Measurements from ENCODE around the gene GLS. TPM values are rescaled to one million over a fixed set of nuclear protein-coding genes. Genes with fewer than 3 reads are reported as not detected.

The GLS gene
- total RNA-seq, 1 donor from 2014 or later, result 185 TPM

DNA sequence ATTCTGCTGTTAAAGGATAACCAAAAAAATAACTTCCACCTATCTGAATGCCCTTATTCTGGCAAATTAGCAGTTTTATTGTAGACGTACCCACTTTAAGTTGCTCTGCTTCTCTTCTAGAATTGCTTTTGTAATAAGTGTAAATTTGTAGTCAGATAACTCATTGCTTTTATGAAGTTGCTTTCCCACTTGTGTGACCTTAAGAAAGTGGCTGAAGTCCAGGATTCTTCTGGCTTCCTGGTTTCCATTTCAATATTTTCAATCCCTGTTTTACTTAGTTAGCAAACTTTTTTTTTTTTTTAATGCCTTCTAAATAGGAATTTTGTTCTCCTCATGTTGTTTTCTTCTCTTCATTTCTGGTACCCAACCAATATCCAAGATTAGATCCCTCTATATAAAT lies 59.8 kb downstream of the GLS start:
- H3K27me3 Mint-ChIP-seq (ENCODE audit: low read depth), result no peaks in the 10 kb centered on the region
- H3K27ac Mint-ChIP-seq, result no peak overlapping the region
- peaks cover 1% of the 10 kb centered on the region for H3K36me3 Mint-ChIP-seq
- H3K4me1 Mint-ChIP-seq, result peaks cover 24% of the 10 kb centered on the region
- DNase-seq (ENCODE audit: low spot score in 2 of 2, unreplicated experiment in 2 of 2), result no peak
- TF ChIP-seq, protein P1, sequence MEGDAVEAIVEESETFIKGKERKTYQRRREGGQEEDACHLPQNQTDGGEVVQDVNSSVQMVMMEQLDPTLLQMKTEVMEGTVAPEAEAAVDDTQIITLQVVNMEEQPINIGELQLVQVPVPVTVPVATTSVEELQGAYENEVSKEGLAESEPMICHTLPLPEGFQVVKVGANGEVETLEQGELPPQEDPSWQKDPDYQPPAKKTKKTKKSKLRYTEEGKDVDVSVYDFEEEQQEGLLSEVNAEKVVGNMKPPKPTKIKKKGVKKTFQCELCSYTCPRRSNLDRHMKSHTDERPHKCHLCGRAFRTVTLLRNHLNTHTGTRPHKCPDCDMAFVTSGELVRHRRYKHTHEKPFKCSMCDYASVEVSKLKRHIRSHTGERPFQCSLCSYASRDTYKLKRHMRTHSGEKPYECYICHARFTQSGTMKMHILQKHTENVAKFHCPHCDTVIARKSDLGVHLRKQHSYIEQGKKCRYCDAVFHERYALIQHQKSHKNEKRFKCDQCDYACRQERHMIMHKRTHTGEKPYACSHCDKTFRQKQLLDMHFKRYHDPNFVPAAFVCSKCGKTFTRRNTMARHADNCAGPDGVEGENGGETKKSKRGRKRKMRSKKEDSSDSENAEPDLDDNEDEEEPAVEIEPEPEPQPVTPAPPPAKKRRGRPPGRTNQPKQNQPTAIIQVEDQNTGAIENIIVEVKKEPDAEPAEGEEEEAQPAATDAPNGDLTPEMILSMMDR (IDR thresholded peaks at IDR 0.05; ENCODE audit: unreplicated experiment), result no peak
- no peaks in the 10 kb centered on the region for H3K9me3 Mint-ChIP-seq
- H3K4me3 Mint-ChIP-seq, result no peak overlapping the region

DNA sequence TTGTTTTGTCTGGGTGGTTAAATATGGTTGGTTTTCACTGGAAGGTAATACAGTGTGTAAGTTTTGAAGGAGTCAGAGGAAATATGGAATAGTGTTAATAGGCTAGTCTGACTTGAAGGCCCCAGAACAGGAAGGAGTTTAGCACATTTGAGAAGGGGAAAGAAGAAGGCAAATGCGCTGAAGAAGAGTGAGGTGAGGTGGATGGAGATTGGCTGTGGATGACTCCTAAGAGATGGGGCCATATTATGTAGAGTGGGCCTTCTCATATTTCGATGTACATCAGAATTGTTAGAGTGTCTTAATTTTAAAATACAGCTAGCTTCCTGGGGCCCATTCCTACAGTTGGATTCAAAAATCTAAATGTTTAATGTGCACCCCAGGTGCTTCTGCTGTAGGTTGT lies 61.0 kb downstream of the GLS start:
- Mint-ChIP-seq H3K9me3 (no peaks in the 10 kb centered on the region), H3K27me3 (ENCODE audit: low read depth) (no peaks in the 10 kb centered on the region), H3K4me1 (peaks cover 31% of the 10 kb centered on the region), H3K4me3 (no peak overlapping the region), H3K36me3 (peaks cover 1% of the 10 kb centered on the region), H3K27ac (no peak overlapping the region)
- TF ChIP-seq, protein P1 (IDR thresholded peaks at IDR 0.05; ENCODE audit: unreplicated experiment), result no peak
- DNase-seq (ENCODE audit: low spot score in 2 of 2, unreplicated experiment in 2 of 2), result no peak

DNA sequence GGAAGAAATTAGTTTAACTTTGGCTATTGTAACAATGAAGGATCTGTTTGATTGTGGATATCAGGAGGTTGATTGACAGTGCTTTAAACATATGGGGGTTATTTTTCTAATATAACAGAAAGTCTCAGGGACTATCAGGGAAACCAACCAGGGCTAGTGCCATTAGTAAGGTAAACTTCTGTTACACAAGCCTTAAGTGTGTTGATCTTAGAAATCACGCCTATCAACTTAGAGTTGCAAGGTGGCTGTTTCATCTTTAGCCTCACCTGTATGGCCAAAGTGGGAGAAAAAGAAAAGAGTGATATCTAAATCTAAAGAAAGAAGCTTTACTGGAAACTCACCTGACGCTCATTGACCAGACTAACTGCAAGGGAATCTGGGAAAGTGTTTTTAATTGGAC lies 62.1 kb downstream of the GLS start:
- TF ChIP-seq, protein P1 (IDR thresholded peaks at IDR 0.05; ENCODE audit: unreplicated experiment), result no peak
- Mint-ChIP-seq H3K27me3 (ENCODE audit: low read depth) (no peaks in the 10 kb centered on the region), H3K27ac (no peak overlapping the region), H3K4me3 (no peak overlapping the region), H3K36me3 (no peaks in the 10 kb centered on the region), H3K4me1 (peaks cover 40% of the 10 kb centered on the region), H3K9me3 (no peaks in the 10 kb centered on the region)
- no peak for DNase-seq (ENCODE audit: low spot score in 2 of 2, unreplicated experiment in 2 of 2)

DNA sequence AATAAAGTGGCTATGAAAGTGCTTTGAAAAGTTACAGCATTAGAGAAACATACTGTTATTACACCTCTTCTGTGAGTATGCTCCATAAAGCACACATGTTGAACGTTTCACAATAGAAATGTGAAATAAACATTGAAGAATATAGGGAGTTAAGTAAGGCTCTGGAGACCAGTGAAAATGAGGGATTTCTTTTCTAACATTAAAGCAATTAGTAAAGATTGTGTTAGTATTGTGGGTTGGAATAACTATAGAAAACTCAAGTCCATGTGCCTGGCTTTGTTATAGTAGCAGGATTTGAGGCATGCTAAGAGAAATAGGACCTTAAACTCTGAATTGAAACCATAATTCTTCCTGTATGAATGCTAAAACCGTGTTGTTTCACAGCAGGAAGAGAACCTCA lies 63.1 kb downstream of the GLS start:
- Mint-ChIP-seq H3K4me1 (peaks cover 43% of the 10 kb centered on the region), H3K9me3 (no peaks in the 10 kb centered on the region), H3K4me3 (no peak overlapping the region), H3K27me3 (ENCODE audit: low read depth) (no peaks in the 10 kb centered on the region), H3K36me3 (no peaks in the 10 kb centered on the region), H3K27ac (no peak overlapping the region)
- no peak for DNase-seq (ENCODE audit: low spot score in 2 of 2, unreplicated experiment in 2 of 2)
- TF ChIP-seq, protein P1 (IDR thresholded peaks at IDR 0.05; ENCODE audit: unreplicated experiment), result no peak

DNA sequence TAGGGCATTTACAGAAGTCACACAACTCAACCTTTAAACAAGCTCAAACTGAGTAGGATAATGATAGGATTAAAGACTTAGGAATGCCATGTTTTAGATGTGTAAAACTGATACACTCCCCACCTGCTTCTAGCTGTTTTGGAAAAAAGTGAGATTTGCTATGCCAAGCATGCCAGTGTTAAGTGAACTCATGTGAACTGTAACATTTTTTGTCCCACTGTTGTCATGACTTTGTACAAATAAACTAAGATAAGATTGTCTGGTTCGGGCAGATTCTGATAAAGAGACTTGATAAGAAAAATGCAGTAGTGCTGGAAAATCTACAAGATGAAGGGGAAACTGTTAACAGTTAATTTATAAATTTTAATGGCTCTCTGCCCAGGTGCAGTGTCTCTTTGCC lies 66.5 kb downstream of the GLS start:
- Mint-ChIP-seq H3K36me3 (no peaks in the 10 kb centered on the region), H3K9me3 (no peaks in the 10 kb centered on the region), H3K4me1 (peaks cover 30% of the 10 kb centered on the region), H3K27me3 (ENCODE audit: low read depth) (no peaks in the 10 kb centered on the region), H3K27ac (no peak overlapping the region), H3K4me3 (no peak overlapping the region)
- no peak for DNase-seq (ENCODE audit: low spot score in 2 of 2, unreplicated experiment in 2 of 2)
- TF ChIP-seq, protein P1 (IDR thresholded peaks at IDR 0.05; ENCODE audit: unreplicated experiment), result no peak

DNA sequence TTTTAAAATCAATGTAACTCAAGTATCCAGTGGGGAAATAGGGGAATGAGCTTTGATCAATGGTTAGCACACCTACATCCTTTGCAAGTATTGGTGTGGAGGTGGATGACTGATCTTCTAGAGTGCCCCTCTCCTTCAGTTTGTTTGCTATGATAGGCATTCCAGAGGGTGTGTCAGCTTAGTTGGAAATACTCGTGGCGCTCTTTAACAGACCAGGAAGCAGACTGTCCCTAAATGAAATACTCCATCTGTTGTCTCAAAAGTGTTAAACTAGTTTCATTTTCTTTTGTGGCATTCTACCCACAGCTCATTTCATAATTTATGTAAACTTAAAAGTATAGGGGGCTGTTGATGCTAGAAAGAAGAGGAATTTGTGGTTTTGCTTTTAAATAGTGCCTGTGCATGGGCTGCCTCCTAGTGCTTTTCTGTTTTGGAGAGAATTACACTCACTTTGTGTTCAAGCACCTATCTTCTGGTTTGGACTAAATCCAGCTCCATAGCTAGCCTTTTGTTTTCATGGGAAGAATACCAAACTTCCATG lies 67.2 kb downstream of the GLS start:
- no peak overlapping the region for H3K27ac Mint-ChIP-seq
- TF ChIP-seq, protein P1 (IDR thresholded peaks at IDR 0.05; ENCODE audit: unreplicated experiment), result no peak
- H3K4me3 Mint-ChIP-seq, result peak overlapping the region; percentile 7
- peaks cover 31% of the 10 kb centered on the region for H3K4me1 Mint-ChIP-seq
- H3K27me3 Mint-ChIP-seq (ENCODE audit: low read depth), result no peaks in the 10 kb centered on the region
- no peaks in the 10 kb centered on the region for H3K9me3 Mint-ChIP-seq
- no peaks in the 10 kb centered on the region for H3K36me3 Mint-ChIP-seq
- DNase-seq (ENCODE audit: low spot score in 2 of 2, unreplicated experiment in 2 of 2), result no peak
